ENCODE results near the gene MBD6.

MBD6 gene

DNA sequence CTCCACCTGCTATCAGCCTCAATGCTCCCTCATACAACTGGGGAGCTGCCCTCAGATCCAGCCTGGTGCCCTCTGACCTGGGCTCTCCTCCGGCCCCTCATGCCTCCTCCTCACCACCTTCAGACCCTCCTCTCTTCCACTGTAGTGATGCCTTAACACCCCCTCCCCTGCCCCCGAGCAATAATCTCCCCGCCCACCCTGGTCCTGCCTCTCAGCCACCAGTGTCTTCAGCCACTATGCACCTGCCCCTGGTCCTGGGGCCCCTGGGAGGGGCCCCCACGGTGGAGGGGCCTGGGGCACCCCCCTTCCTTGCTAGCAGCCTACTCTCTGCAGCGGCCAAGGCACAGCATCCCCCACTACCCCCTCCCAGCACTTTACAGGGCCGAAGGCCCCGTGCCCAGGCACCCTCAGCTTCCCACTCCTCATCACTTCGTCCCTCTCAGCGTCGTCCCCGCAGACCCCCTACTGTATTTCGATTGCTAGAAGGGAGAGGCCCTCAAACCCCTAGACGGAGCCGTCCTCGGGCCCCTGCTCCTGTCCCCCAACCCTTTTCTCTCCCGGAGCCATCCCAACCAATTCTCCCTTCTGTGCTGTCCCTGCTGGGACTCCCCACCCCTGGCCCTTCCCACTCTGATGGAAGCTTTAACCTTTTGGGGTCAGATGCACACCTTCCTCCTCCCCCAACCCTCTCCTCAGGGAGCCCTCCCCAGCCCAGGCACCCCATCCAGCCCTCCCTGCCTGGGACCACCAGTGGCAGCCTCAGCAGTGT is 3.2 kb downstream of the MBD6 start:
- DNase-seq (ENCODE audit: low read depth, low spot score): no peak

DNA sequence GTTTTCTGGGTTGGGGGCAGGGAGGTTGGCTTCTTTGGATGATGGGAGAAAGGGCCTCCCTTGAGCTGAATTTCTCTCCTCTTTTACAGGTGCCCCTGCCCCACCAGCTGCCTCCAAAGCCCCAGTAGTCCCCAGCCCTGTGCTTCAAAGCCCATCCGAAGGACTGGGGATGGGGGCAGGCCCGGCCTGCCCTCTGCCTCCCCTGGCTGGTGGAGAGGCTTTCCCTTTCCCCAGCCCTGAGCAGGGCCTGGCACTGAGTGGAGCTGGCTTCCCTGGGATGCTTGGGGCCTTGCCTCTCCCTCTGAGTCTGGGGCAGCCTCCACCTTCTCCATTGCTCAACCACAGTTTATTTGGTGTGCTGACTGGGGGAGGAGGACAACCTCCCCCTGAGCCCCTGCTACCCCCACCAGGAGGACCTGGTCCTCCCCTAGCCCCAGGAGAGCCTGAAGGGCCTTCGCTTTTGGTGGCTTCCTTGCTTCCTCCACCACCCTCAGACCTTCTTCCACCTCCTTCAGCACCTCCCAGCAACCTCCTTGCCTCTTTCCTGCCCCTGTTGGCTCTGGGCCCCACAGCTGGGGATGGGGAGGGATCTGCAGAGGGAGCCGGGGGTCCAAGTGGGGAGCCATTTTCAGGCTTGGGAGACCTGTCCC is 4.0 kb downstream of the MBD6 start:
- no peak overlapping the region for H3K27ac ChIP-seq
- no peak for DNase-seq (ENCODE audit: low read depth, low spot score)

More for the DNA sequence above, 3.2 kb downstream of the MBD6 start:
- H3K27ac ChIP-seq: no peak overlapping the region

DNA sequence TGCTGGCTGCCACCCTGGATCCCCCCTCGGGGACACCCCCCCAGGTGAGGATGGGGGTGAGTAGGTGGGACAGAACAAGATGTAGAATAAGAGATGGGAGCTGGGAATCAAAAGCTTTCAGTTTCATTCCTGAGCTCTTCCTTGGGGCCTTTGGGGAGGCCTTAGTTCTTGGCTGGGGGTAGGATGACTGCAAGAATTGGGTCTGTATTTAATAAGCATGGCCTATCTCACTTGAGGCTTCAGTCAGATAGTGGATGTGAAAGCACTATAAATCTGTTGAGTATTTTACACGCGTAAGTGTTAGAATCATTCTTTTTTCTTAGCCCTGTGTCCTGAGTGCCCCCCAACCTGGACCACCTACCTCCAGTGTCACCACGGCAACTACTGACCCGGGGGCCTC is 4.6 kb downstream of the MBD6 start:
- H3K27ac ChIP-seq: no peak overlapping the region
- DNase-seq (ENCODE audit: low read depth, low spot score): no peak

DNA sequence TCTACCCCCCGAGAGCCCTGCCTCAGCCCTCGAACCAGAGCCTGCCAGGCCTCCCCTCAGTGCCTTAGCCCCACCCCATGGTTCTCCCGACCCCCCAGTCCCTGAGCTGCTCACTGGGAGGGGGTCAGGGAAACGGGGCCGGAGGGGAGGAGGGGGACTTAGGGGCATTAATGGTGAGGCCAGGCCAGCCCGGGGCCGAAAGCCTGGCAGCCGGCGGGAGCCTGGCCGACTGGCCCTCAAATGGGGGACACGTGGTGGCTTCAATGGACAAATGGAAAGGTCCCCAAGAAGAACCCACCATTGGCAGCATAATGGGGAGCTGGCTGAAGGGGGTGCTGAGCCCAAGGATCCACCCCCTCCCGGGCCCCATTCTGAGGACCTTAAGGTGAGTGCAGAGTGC is 5.6 kb downstream of the MBD6 start:
- DNase-seq (ENCODE audit: low read depth, low spot score): no peak
- no peak overlapping the region for H3K27ac ChIP-seq

DNA sequence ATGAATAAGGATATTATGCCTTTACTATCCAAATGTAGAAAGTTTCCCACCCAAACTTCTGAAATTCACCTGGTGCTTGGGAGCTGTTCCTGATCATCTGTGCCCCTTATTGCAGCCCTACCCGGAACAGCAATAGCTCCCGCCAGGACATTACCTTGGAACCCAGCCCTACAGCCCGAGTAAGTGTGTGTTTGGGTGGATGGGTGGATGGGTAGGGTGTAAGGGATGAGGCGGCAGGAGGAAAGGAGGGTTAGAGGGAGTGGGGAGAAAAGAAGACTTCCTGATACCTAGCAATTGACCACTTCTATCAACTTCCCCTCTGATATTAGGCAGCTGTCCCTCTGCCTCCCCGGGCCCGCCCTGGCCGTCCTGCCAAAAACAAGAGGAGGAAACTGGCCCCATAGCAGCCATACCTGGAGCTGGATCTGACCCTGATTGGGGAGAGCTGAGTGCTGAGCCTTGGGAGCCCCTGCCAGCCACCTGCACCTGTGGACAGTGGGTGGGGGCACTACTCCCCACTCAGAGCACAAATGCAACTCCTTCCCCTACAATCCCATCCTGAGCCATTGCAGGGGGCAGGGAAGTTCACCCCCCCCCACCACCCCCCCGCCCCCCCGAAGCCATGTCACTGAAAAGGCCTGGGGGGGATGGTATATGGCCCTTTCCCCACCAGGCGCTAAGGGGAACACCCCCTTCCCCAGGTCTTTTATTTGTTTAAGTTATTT is 6.4 kb downstream of the MBD6 start:
- no peak overlapping the region for H3K27ac ChIP-seq
- DNase-seq (ENCODE audit: low read depth, low spot score): no peak

DNA sequence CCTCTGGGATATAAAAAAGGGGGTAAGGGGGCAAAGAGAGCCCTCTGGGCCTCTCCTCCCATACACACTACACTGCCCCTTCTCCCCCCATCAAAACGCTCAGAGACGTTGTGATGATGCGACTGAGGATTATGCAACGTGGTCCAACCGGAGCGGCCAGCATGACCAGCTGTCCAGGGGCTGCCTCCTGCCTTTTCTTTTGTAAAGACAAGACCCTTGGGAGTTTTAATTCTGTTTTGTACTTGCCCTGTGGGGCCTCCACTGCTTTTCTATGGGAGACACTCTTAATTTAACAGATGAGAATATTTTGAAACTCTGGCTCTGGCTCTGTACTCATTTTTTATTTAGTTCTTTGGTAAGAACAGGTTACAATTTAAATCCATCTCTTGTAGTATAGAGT is 7.2 kb downstream of the MBD6 start:
- no peak for DNase-seq (ENCODE audit: low read depth, low spot score)
- no peak overlapping the region for H3K27ac ChIP-seq

DNA sequence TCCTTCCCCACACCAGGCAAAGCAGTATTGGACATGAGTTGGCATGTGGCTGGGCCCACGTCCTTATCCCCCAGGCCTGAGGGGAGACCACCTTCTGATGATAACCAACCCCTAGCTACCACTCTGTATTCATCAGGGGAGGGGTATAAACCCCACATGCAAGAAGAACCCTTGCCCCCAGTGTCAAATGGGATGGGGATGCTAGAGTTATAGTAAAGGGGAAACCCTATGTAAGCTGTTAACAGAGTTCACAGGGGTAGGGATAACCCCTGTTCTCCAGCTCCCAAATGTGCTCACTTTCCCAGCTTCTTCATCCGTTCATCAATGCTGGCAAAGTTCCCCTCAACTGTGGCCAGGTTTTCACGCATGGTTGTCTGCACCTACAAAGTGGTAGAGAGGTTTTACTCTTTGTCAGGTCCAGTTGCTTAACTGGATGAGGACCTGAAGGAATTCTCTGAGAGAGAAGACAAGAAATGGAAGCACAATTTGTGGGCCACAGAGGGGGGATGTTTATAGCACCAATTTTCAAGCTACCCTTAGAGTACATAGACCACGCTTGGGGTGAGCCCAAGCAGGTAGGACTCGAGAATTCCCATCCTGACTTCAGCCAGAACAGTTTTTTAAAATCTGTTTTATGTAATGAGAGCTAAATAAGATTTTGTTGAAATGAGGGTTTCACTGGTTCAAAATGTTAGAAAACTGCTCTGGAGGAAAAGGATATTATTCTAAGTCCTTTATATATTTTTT is 7.9 kb downstream of the MBD6 start:
- H3K27ac ChIP-seq: no peak overlapping the region
- no peak for DNase-seq (ENCODE audit: low read depth, low spot score)

DNA sequence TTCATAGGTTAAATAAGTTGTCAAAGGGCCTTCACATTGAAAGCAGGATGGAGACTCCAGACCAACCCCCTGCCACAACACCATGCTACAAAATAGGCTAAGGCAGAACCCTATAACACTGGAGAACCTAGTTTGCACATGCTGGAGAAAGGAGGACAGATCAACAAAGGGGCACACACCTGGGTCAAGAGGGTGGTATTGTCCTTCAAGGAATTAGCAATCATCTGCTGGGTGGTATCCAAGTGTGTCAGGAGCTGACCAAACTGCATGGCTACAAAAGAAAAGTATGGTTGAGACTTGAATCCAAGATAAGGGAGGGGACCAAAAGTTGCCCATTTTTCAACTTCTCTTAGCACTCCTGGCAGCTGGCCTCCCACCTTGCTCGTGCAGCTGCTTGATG is 9.2 kb downstream of the MBD6 start:
- no peak overlapping the region for H3K27ac ChIP-seq
- no peak for DNase-seq (ENCODE audit: low read depth, low spot score)

DNA sequence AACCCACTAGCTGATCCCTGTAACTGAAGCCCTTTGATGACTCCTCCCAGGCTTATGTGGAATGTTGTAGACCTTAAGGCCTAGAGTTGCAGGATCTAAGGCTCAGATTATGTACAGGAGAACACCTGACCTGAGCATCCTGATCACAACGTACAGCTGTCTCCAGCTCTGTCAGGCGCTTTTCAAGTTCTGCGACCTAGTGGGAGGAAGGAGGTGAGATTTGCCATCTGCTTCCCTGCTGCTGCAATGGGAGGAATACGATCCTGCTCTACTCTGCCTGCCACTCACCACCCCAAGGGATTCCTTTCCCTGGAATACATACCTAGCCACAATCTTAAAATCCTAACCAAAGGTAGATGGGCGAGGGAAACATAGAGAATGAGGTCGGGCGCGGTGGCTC is 10.5 kb downstream of the MBD6 start:
- no peak overlapping the region for H3K27ac ChIP-seq

DNA sequence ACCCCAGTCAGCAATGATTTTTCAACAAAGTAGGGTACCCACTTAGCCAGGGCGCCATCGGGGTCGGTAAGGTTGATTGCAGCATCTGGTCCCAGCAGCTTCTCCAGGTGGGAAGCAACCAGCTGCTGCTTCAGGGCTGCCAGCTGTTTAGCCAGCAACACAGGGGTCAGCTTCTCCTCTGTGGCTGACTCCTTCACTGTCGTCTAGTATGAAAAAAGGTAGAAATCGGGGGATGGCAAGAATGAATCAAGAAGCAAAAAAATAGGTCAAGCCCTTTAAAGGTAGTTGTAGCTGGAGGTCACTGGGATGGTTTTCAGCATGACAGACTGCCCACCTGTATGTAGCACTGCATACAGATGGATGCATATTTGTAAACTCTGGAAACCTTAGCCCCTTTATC is 11.6 kb downstream of the MBD6 start:
- no peak overlapping the region for H3K27ac ChIP-seq

More for the DNA sequence above, 10.5 kb downstream of the MBD6 start:
- DNase-seq (ENCODE audit: low read depth, low spot score): no peak

DNA sequence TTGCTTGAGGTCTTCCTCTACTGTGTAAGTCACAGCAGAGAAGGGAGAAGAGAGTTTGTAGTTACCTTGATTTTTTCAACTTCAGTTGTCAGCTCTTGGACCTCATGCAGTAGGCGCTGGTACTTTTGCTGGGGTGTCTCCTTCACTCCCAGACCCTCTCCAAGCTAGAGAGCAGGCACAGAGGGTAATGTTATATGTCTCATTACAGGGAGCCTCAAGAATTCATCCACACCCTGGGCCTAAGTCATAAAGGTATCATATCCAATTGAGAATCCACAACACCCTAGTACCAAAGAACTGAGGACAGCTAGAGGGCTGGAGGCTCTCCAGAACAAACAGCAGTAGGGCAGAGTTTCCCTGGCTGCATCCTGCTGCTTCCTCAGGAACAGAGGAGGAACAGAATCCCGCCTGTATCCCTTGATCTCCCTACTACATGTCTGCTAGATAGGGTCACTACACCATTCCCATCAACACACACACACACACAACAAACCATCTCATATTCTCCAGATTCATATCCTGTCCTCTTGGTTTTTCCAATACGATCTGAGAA is 12.4 kb downstream of the MBD6 start:
- no peak for DNase-seq (ENCODE audit: low read depth, low spot score)
- no peak overlapping the region for H3K27ac ChIP-seq

More for the DNA sequence above, 11.6 kb downstream of the MBD6 start:
- no peak for DNase-seq (ENCODE audit: low read depth, low spot score)

DNA sequence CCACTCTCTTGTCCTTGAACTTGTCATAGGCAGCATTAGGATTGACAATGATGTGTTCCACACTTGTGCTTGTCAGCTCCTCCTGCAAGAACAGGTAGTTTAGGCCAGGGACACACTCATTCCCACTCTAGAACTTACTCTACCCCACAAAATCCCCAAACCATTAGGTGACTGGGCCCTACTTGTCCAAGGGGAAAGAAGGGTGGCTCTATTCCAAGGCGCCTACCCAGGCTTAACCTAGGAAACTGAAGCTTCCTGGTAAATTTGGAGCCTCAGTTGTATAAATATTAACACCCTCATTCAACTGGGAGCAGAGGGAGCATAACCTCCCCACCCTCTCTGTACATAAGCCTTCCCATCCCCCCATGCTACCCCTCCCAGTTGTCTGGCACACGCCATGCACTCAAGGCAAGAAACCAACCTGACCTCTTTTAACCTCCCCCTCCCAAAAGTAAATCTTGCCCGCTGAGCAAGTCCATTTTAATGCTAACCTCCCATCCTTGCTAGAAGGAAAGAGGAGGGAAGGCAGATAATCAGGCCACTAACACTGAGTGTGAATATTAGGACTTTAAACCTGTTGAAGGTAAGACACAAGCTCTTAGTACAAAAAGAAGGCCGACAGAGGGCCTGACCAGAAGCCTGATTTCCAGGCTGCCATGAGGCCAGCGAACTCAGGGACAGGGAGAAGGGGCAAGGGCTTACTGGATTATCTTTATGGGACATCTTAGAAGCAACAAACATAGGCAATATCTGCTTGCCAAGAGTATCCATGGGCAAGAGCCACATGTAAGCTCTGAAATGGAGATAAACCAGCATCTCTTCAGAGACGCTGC is 13.4 kb downstream of the MBD6 start:
- no peak overlapping the region for H3K27ac ChIP-seq
- no peak for DNase-seq (ENCODE audit: low read depth, low spot score)

DNA sequence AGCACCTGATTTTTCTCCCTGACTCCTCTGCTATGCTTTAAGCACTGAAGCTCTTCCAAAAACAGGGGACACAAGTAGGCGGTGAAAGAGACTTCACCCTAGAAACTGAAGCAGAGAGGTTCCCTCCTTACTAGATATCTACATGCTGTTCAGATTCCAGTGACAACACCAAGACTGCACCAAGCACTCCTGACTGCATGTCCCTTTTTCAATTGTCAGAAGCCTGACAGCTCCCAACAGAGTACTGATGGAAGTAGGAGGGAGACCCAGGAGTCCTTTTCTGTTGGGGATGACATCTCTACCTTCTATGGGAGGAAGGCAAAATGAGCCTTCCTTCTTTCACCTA is 13.9 kb downstream of the MBD6 start:
- H3K27ac ChIP-seq: no peak overlapping the region
- no peak for DNase-seq (ENCODE audit: low read depth, low spot score)

DNA sequence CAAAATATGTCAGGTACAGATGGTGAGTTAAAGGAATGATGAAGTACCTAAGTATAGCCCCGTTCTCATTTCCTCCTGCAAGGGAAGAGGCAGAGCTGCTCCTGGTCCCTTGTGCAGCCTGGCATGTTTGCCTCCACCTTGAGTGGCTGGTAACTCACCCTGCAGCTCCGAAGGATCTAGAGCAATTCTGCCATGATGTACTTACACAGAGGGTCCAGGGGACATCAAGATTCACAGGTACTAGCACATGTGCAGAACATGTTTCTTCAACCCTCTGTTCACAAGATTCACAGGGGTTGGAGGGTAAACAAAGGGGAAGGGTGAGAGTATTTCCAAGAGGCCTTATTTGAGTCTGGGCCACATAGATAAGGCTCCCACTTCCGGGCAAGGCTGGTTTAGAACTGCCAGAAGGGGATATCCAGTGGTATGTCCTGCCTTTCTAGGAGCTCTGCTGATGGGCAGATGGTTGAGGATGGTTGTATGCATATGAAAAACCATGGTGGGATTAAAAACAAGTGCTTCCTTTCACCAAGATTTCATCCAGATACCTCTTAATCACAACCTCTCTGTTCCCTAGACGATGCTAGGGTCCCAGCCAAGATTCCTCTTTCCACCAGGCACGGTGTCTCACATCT is 16.6 kb downstream of the MBD6 start:
- no peak for DNase-seq (ENCODE audit: low read depth, low spot score)
- no peak overlapping the region for H3K27ac ChIP-seq

DNA sequence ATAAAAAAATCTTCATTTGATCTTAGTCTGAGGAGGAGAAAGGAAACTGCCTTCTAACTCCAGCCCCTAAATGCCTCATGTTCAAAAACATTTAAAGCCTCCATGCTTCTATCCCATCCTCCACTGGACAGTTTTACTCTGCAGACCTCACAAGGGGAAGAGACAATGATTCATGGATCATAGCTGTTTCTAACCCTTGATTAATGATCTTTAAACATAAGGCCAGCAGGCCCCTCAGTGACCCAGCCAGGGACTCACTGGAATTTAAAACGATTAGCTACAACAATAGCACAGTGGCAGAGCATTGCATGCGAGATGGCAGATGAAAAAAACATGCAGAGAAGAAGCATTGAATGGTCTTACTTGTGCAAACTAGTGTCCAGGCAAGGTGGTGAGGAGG is 18.4 kb downstream of the MBD6 start:
- no peak for DNase-seq (ENCODE audit: low read depth, low spot score)
- H3K27ac ChIP-seq: no peak overlapping the region

DNA sequence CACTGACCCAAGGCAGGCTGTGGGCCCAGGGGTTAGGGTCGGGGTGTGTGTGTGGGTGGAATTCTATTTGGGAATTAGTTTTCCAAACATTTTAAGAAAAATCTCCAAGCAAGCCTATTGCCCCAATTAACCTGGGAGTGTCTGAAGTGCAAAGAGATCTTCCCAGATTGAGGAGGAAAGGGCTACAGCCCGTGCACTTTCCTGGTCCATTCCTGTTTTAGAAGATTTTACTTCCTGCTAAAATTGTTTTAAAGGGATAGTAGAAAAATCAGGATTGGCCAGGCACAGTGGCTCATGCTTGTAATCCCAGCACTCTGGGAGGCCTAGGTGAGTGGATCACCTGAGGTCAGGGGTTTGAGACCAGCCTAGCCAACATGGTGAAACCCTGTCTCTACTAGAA is 19.1 kb downstream of the MBD6 start:
- H3K27ac ChIP-seq: no peak overlapping the region
- no peak for DNase-seq (ENCODE audit: low read depth, low spot score)

DNA sequence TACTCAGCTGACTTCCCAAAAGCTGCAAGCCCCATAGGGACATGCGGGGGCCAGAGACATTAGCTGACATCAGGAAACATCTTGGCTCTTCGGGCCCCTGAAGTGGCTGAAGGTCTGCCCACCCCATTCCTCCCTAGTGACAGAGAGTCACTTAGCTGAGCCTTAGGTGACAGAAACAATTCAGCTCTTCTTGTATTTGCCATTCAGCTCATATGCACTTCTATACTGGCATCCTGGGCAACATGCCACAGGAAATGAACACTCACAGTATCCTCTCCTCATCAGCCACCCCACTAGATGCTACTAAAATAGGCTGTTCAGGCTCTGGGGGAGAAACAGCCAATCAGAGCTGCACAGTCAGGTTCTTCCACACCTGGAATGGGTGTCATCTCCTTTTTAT is 21.0 kb downstream of the MBD6 start:
- H3K27ac ChIP-seq: no peak overlapping the region
- no peak for DNase-seq (ENCODE audit: low read depth, low spot score)

DNA sequence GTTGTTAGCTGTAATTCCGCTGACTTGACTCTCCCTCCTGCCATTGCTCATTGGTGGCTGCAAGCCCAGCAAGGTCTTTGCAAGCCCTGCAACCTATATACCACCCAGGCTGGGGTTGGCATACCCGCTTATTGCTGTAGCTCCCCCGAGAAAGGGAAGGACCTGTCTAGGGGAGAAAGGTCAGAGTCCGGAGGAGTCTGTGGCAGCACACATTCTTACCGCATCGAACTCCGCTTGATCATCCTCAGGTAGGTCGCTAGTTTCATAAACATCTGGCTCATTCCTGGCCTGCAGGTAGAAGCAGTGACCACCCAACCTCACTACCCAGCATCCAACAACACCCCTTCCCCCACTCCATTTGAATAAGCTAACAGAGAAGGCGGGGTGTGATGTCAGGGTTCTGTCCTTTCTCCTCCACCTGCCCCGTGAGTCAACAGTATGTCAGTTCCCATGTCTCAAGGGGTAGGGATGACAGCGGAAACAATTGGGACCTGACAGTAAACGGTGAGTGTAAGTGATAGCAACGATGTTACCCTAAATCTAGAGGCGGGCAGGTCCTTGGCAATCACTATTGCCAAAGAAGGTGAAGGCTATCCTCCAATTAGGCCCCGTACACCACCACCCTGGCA is 23.3 kb downstream of the MBD6 start:
- peak; percentile 41 for DNase-seq (ENCODE audit: low read depth, low spot score)
- H3K27ac ChIP-seq: peak overlapping the region; percentile 95
